Stimulated activated CD4-positive, alpha-beta T cell treated with anti-CD3 and anti-CD28 coated beads, TNF-alpha, amount 100 ng/mL, for 24 hours (primary cell): Measurements from ENCODE around the gene MORN3.
"Not testable (repeated sequence)": the region's sequence is repeated elsewhere in the genome, so short reads cannot be mapped to it uniquely, and the experiment has no call there.

Experiments used
- DNase-seq, 3 experiments: peaks; one replicate each; pipeline ENCODE4 v3.0.0-alpha.2; 2020; ENCODE audit warnings: low read depth in 3 of 3

MORN3 gene

DNA sequence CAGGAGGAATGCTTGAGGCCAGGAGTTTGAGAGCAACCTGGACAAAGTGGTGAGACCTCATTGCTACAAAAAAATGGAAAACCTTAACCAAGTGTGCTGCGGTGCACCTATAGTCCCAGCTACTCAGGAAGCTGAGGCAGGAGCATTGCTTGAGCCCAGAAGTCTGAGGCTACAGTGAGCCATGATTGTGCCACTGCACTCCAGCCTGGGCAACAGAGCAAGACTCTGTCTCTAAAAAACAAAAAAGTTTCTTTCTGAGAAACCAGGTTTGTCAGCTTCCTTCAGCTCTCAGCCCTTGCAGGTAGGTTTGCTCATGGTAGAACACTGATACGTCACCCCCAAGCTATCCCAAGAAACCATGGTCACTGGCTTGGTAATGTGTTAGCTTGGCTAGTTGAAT lies 20.0 kb upstream of the MORN3 start:
- DNase-seq = no peak

DNA sequence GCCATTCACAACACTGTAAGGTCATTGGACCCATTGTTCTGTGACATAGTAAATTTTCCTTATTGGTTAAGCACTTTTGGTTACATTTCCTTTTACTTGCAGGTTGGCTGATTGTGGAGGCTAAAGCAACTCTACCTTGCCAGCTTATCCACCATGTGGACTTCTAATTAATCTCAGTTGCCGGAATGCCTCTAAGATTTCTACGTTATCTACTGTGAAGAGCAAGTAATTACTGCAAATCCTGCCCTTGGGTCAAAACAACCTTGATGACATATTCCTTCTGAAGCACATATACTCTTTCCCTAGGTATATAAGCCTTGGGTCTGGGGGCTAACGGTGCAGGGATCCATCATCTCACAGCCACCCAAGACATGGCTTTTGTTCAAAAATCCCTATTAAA lies 19.5 kb upstream of the MORN3 start:
- no peak for DNase-seq

DNA sequence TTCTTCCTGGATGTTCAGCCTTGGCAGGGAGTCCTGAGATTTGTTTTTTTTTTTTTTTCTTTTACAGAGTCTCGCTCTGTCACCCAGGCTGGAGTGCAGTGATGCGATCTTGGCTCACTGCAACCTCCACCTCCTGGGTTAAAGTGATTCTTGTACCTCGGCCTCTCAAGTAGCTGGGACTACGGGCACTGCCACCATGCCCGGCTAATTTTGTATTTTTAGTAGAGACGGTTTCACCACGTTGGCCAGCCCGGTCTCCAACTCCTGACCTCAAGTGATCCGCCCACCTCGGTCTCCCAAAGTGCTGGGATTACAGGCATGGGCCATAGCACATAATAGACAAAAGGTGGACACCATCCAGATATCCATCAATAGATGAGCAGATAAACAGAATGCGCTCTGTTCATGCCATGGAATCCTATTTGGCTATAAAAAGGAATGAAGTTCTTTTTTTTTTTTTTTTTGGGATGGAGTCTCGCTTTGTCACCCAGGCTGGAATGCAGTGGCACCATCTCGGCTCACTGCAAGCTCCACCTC lies 10.3 kb upstream of the MORN3 start:
- DNase-seq = not testable (repeated sequence)

DNA sequence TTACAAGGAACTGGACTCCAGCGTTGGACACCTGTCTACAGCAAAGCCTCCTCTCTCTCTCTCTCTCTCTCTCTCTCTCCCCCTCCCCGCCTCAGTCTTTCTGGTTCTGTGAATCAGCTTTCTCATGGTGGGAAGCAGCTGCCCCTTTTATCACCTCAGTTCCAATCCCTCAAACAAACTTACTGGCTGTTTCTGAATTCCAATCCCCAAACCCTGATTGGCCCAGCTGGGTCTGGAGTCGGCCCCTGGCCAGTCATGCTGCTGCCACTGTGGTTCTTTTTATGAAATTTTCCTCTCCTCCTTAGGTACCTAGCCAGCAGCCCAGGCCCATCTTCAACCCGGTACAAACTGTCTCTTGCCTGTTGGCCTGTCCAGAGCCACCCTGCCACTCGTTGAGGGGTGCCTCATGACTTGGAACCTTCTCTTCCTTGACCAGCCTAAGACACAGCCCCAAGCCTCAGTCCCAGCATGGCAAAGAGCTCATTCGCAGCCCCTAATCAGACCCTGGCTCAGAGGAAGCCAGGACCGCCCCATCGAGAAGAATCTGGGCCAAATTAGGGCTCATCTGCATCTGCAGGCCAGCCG lies 9.4 kb upstream of the MORN3 start:
- no peak for DNase-seq

- DNase-seq = no peak
Measured at GRCh38 chr12:121678305-121678704, 8.9 kb upstream of the MORN3 start.

- no peak for DNase-seq
Measured at GRCh38 chr12:121676190-121676589, 6.7 kb upstream of the MORN3 start.

- DNase-seq = no peak
Measured at GRCh38 chr12:121673013-121673511, 3.6 kb upstream of the MORN3 start.

DNA sequence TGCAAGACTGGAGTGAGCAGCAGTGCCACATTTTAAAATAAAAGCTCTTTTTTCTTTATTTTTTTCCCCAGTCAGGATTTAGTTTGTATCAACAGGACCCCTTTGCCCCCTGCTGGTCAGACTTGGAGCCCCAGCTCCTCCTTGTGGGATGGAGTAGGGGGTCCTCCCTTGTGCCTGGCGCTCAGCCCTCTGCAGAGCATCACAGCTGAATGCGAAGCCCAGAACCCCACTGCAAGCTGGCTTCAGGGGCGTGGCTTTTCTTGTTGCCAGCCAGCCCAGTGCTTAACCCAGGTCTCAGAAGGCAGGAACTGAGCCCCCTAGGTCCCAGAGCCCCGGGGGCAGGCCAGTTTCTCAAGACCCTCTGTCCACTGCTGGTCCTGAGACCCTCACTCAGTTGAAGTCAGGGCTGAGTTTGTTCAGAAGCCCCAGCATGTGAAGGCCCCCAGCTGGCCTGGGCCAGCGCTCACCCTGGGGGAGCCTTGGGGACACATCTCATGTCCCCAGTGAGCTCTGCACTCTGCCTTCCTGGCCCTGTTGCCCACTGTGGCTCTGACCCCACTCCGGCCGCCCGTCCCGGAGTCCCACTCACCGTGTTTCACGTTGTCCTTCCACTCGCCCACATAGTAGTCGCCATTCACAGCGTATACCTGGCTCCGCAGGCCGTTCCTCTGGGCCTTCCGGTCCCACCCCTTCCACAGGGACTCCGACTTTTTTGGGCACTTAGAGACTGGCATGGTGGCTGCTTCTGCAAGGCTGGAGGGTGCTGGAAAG lies 519 bp downstream of the MORN3 start:
- peak in 2 of 3 experiments; percentile 28 to 54 for DNase-seq

DNA sequence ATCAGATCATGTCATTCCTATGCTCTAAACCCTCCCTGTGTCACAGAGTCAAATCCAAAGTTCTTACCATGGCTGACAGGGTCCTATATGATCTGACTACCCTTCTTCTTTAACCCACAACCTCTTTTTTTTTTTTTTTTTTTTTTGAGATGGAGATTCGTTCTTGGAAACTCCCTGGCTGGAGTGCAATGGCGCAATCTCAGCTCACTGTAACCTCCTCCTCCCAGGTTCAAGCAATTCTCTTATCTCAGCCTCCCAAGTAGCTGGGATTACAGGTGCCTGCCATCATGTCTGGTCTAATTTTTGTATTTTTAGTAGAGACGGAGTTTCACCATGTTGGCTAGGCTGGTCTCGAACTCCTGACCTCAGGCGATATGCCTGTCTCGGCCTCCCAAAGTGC lies 2.6 kb downstream of the MORN3 start:
- not testable (repeated sequence) for DNase-seq

DNA sequence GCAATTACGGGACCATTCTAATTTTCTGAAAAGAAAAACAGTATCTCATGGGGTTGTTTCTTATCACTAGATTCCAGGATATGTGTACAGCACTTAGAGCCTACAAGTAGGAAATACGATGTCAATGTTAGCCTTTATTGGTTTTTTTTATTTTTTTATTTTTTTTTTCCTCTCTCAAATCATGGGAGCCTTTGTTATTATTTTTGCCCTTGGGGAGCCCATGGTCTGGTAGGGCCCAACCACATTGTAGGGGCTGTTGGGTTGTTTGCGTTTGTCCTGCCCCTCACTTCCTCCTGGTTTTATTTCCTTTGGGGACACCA lies 5.9 kb downstream of the MORN3 start:
- DNase-seq = no peak

DNA sequence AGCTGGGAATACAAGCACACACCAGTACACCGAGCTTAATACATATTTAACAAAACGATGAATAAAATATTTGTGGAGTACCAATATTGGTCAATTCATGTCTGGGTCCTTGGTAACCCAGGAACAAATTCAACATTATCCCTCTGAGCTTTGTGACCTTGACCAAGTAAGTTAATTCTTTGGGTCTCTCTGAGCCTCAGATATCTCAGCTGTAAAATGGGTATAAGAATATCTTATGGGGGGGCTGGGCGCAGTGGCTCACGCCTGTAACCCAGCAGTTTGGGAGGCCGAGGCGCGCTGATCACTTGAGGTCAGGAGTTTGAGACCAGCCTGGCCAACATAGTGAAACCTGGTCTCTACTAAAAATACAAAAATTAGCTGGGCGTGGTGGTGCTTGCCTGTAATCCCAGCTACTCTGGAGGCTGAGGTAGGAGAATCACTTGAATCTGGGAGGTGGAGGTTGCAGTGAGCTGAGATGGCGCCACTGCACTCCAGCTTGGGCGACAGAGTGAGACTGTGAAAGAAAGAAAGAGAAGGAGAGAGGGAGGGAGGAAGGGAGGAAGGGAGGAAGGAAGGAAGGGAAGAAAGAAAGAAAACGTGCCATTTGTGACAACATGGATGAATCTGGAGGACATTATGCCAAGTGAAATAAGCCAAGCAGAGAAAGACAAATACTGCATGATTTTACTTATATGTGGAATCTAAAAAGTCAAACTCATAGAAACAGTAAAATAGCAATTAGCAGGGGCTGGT lies 7.9 kb downstream of the MORN3 start:
- not testable (repeated sequence) for DNase-seq

GRCh38 chr12:121657305-121658008 lies 12.0 kb downstream of the MORN3 start:
- DNase-seq = no peak

DNA sequence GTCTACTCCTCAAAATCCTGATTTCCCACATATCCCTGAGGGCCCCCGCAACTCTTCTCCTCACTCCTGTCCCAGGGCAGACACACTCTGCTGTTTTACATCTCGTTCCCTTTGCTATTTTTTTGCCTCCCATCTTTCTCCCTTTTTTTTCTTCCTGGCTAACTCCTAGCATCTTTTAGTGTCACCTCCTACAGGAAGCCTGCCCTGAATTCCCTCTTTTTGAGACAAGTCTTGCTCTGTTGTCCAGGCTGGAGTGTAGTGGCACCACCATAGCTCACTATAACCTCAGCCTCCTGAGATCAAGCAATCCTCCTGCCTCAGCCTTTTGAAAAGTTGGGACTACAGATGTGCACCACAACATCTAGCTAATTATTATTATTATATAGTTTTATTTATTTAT lies 13.3 kb downstream of the MORN3 start:
- DNase-seq = no peak

- DNase-seq = no peak
Measured at GRCh38 chr12:121653999-121654398, 15.5 kb downstream of the MORN3 start.

GRCh38 chr12:121652767-121653497 lies 16.5 kb downstream of the MORN3 start:
- no peak for DNase-seq

DNA sequence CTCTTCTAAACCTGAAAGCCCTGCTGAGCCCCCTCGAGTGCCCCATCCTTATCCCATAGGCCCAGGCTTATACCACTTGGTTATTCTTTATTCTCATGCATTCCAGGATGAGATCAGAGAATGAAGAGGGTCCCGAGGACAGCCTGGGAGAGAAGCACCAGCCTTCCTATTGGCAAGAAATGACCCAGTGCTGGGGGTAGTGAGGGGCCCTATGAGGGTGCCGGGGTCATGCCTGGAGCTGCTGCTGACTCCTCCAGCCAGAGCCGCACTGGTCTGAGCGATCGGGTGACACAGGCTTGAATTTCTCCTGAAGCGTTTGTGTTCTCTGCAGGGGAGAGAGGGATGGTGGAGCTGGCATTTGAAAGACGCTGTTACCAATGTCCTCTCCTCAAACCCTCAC lies 18.1 kb downstream of the MORN3 start:
- no peak for DNase-seq

DNA sequence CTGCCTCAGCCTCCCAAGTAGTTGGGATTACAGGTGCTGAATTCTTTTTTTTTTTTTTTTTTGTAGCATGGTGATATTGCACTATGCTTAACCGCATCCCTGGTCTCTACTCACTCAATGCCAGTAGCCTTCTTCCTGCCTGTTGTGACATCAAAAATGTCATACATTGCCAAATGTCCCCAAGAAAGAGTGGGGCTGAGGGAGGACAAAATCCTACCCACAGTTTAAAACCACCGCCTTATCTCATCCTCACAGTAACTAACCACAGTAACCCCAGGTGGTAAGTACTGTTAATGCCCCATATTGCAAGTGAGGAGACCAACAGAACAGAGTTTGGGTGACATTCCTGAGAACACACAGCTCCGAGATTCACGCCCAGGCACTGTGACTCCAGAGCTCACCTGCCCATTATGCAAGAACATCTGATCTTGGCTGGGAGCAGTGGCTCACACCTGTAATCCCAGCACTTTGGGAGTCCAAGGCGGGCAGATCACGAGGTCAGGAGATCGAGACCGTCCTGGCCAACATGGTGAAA lies 19.6 kb downstream of the MORN3 start:
- DNase-seq = no peak

DNA sequence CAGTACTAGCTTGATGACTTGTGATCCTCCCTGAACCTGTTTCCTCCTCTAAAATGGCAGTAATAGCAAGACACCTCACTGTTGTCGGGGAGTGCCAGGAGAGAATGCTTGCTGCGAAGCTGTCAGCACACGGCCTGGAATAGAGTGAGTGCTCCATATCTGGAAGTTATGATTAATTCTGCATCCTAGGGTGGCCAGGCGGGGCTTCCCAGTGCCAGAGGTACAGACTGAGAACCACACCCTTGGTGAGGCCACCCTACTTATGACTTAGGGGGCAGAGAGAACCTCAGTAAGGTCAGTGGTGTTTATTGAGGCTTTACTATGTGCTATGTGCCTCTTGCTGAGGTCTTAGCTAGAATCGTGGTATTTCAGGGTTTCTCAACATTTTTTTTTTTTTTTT lies 20.1 kb downstream of the MORN3 start:
- no peak for DNase-seq

DNA sequence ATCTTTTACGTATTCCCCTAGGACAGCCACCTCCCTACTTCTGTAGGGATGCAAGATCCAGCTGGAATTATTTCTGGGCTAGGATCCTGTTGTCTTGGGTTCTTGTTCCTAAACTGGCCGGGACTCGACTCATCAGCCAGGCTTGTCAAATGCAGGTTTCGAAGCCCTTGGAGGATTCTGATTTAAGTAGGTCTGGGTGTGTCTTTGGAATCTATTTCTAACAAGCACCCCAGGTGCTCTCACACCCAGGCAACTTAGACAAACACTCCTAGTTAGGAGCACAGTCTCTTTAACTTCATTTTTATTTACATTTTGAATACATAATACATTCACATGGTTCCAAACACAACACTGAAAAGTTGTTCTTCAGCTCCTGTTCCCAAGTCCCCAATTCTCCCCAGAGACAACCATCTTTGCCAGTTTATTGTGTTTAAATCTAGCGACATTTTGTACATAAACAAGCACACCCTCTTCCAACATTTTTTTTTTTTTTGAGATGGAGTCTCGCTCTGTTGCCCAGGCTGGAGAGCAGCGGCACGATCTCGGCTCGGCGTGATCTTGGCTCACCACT lies 20.9 kb downstream of the MORN3 start:
- no peak for DNase-seq

DNA sequence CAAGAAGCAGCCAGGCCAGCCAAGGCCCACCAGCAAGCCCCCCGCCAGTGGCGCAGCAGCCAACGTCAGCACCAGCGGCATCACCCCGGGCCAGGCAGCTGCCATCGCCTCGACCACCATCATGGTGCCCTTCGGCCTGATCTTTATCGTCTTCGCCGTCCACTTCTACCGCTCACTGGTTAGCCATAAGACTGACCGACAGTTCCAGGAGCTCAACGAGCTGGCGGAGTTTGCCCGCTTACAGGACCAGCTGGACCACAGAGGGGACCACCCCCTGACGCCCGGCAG lies 28.2 kb downstream of the MORN3 start:
- DNase-seq = no peak
